ENCODE measurements around the gene USP21. TPM values are rescaled to one million over a fixed set of nuclear protein-coding genes. Genes with fewer than 3 reads are reported as not detected.

The USP21 gene
- total and polyA plus RNA-seq, 2 of the 13 experiments (the other 11 are each of a cell fraction or from before 2014, with no cell fraction given) = 10.1 to 33.1 TPM

DNA sequence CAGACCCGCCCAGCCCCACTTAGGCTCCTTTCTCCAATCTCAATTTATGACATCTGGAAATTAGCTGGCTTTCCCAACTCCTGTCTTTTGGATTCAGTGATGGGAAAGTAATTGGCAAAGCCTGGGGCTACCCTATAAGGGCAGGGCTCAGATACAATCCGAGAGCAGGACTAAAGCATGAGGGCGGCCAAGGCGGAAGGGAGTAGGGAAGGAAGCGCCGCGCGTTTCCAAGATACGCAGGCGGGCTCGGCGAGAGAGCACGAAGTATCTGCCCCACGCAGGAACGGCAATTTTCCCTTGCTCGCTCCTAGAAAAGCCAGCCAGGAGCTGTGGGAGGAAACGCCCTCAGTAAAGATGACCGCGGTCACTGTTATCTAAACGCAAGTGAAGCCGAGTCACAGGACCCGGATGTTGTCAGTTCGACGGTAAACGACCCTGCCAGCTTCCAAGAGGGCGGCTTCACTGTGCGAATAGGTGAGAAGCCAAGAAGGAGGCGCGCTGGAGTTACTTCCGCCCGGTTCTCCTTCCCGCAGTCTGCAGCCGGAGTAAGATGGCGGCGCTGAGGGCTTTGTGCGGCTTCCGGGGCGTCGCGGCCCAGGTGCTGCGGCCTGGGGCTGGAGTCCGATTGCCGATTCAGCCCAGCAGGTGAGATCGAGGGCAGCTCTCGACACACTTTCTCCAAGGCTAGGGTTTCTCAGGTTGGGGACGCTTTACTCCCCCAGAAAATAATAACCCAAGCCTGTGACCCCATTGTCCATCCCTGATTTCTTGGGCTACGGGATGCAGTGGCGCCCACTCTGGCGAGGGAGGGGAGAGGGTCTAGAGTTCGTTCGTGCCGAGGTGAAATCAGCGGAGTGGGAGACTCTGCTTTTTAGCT, 42.8 kb downstream of the USP21 start, which contains the start of gene NDUFS2 (continued):
- TF ChIP-seq BHLHE40 (IDR thresholded peaks at IDR 0.05; ENCODE audit: low read length) (0 out of 2 replicates have a peak, but pooled peaks have one; percentile 14), RARG (CRISPR knock-in tag; IDR thresholded peaks at IDR 0.05; ENCODE audit: low read depth) (no peak), ZKSCAN5 (CRISPR knock-in tag; IDR thresholded peaks at IDR 0.05) (0 out of 2 replicates have a peak, but pooled peaks have one; percentile 23), ZBTB7B (CRISPR knock-in tag; IDR thresholded peaks at IDR 0.05) (no peak), ZNF761 (CRISPR knock-in tag; conservative IDR thresholded peaks at IDR 0.05) (peak; percentile 63; the same call in 1 of the 2 replicates), DMTF1 (CRISPR knock-in tag; IDR thresholded peaks at IDR 0.05) (peak; percentile 99; the same call in 1 of the 2 replicates), SP5 (CRISPR knock-in tag; IDR thresholded peaks at IDR 0.05; ENCODE audit: borderline replicate concordance, low read depth) (no peak), NFIC (IDR thresholded peaks at IDR 0.05; ENCODE audit: low read length) (no peak), EZH2 (conservative IDR thresholded peaks at IDR 0.05; ENCODE audit: low read depth, low read length) (no peak), STAT6 (CRISPR knock-in tag; IDR thresholded peaks at IDR 0.05; ENCODE audit: borderline replicate concordance) (no peak), RXRA (CRISPR knock-in tag; IDR thresholded peaks at IDR 0.05) (peak; percentile 40; the same call in 1 of the 2 replicates), ZNF749 (CRISPR knock-in tag; IDR thresholded peaks at IDR 0.05; ENCODE audit: borderline replicate concordance) (no peak; the same call in 1 of the 2 replicates), HDAC2 (CRISPR knock-in tag; IDR thresholded peaks at IDR 0.05) (no peak), SOX13 (IDR thresholded peaks at IDR 0.05) (no peak), SOX13 (CRISPR knock-in tag; conservative IDR thresholded peaks at IDR 0.05 in 1 of 2, IDR thresholded peaks at IDR 0.05 in 1 of 2) (no peak), ZNF3 (CRISPR knock-in tag; IDR thresholded peaks at IDR 0.05) (no peak), ZSCAN20 (CRISPR knock-in tag; IDR thresholded peaks at IDR 0.05; ENCODE audit: borderline replicate concordance) (no peak)
- TF ChIP-seq, protein P1, sequence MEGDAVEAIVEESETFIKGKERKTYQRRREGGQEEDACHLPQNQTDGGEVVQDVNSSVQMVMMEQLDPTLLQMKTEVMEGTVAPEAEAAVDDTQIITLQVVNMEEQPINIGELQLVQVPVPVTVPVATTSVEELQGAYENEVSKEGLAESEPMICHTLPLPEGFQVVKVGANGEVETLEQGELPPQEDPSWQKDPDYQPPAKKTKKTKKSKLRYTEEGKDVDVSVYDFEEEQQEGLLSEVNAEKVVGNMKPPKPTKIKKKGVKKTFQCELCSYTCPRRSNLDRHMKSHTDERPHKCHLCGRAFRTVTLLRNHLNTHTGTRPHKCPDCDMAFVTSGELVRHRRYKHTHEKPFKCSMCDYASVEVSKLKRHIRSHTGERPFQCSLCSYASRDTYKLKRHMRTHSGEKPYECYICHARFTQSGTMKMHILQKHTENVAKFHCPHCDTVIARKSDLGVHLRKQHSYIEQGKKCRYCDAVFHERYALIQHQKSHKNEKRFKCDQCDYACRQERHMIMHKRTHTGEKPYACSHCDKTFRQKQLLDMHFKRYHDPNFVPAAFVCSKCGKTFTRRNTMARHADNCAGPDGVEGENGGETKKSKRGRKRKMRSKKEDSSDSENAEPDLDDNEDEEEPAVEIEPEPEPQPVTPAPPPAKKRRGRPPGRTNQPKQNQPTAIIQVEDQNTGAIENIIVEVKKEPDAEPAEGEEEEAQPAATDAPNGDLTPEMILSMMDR (CRISPR knock-in tag; IDR thresholded peaks at IDR 0.05) = no peak; the same call in none of the 2 replicates
- TF ChIP-seq, protein P2, sequence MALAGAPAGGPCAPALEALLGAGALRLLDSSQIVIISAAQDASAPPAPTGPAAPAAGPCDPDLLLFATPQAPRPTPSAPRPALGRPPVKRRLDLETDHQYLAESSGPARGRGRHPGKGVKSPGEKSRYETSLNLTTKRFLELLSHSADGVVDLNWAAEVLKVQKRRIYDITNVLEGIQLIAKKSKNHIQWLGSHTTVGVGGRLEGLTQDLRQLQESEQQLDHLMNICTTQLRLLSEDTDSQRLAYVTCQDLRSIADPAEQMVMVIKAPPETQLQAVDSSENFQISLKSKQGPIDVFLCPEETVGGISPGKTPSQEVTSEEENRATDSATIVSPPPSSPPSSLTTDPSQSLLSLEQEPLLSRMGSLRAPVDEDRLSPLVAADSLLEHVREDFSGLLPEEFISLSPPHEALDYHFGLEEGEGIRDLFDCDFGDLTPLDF (CRISPR knock-in tag; IDR thresholded peaks at IDR 0.05) = no peak
